HG03439 (cell line): ENCODE measurements around the gene MRPL49.
"Not testable (repeated sequence)": the region's sequence is repeated elsewhere in the genome, so short reads cannot be mapped to it uniquely, and the experiment has no call there.

Source experiments
- ATAC-seq: cut with Tn5 transposase; IDR thresholded peaks from one replicate; pipeline ENCODE4 v1.9.1; 2021; ENCODE audit warnings: mild to moderate bottlenecking, moderate library complexity; ENCODE audit not compliant: unreplicated experiment

MRPL49 gene

DNA sequence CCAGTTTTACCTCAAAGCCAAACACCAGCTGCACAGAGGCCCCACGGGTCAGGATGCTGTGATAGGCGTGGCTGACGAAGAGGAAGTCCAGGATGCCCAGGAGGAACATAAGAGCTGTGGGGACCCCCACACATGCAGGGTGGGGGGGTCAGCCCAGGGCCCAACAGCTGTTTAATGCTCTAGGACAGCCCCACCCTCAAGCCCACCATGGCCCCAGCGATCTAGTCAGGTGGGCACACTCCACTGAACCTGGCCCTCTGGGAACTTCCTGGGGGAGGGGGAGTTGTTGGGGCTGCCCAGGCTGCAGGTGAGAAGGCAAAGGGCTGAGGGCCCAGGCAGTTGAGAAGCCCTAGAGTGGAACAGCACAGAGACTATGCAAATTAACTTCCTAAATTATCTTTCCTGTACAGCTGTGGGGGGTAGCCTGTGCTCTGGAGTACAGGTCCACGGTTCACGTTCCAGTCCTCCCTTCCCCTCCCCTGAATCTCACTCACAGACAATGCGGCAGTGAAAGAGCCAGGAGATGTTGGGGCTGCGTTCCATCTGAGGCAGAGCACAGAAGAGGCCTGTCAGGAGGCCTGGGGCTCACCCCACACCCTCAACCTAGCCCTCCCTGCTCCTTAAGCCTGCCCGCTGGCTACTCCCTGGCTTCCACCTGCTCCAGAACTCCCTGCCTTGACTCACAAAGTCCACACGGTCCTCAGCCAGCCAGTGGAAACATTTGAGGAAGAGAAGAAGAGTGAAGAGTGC, 10.3 kb downstream of the MRPL49 start:
- ATAC-seq: no peak

- no peak for ATAC-seq
Observed at GRCh38 chr11:65132988-65133700, 11.0 kb downstream of the MRPL49 start.

DNA sequence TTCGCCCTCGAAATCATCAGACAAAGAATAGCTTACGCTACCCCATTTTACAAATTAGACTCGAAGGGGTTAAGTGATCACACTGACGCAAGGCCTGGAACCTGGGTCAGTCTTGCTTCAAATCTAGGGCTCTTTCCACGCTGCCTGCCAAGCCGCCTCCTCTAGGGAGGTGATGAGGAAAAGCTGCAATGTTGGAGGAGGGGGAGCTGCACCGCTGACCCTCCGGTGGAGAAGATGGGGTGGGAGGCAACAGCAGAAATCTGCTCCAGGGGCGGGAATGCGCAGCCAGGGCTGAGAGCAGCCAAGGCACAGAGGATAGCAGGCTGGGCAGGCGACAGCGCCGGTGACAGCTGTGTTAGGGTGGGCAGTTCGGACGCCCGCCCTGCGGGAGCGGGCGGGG, 11.6 kb downstream of the MRPL49 start:
- no peak for ATAC-seq

DNA sequence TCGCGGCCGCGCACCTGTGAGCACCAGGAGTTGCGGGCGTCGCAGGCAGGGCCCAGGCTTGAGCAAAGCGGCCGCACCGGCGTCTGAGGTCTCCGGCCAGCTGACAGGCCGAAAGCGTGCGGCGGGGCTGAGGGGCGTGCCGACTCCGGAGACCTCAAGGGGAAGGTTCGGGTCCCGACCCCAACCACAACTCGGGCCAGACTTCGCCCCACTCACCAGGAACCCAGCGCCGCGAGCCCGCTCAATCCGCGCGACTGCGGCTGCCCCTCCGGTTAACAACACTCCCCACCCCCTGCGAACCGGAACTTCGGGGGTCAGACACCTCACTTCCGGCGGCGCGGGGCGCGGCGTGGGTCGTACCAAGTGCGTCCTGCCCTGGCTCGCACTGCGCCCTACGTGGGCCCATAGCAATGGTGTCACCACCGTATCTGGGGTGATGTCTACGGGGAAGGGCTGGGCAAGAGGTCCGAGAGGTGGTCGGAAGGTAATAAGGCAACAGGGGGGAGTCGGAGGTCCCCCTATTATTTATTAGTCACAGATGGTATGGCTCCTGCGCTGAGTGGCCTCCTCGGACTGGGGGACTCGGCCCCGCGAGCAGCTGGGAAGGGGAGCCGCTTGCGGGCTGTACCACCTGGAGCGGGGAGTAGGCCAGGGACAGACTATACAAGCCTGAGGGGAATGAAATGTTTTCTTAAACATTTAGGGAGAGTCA, 12.3 kb downstream of the MRPL49 start, which contains the start of gene SYVN1:
Gene SYVN1, minus strand, starts transcription at position 280 of the 712 bp plus-strand sequence. CDS start 918 bp downstream, outside the sequence.
- peak; percentile 65 for ATAC-seq

DNA sequence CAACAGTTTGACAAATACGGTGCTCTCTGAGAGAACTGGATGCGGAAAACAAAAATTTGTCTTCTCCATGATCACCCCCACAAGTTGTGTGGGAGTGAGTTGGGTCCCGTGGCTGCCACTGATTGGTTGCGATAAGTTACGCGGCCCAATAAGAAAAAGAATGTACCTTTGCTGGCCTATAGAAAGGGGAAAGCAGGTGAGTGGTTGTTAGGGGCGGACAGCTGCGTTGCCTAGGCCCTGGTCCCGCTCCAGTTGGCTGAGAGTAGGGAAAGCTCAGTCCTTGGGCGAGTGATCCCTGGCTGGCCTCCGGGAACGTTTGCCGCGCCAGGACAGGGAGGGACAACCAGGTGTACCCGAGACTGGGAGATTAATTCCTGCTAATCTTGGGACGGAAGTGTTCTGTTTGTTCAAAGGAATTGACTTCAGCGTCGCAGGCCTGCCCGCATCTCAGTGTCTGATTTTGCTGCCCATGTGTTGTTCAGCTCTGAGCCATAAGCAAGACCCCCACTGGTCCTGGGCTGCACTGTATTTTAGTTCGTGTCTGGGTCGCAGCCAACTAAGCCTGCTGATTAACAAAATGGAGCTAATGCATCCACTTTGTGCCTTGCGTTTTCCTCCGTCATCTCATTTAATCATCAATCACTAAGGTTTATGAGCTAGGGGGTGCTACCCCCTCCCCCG, 13.0 kb downstream of the MRPL49 start:
- ATAC-seq: peak; percentile 56

- no peak for ATAC-seq
Observed at GRCh38 chr11:65135633-65136145, 13.6 kb downstream of the MRPL49 start.

DNA sequence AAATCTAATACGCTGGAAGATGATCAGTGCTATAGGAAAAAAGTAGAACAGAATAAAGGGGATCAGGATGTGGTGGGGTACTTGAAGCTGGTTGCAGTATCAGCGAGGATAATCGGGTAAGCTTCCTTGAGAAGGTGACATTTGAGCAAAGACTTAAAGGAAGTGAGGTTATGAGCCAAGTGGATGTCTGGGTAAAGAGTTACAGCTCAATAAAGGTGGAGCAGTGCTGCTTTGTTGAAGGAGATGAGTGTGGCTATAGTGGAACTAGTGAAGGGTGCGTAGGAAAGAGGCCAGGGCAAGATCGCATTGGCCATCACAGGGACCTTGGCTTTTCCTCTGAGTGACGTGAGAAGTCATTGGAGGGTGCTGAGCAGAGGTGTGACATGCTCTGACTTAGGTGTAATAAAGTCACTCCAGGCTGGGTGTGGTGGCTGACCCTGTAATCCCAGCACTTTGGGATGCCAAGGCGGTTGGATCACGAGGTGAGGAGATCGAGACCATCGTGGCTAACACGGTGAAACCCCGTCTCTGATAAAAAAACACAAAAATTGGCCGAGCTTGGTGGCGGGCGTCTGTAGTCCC, 14.5 kb downstream of the MRPL49 start:
- no peak for ATAC-seq

DNA sequence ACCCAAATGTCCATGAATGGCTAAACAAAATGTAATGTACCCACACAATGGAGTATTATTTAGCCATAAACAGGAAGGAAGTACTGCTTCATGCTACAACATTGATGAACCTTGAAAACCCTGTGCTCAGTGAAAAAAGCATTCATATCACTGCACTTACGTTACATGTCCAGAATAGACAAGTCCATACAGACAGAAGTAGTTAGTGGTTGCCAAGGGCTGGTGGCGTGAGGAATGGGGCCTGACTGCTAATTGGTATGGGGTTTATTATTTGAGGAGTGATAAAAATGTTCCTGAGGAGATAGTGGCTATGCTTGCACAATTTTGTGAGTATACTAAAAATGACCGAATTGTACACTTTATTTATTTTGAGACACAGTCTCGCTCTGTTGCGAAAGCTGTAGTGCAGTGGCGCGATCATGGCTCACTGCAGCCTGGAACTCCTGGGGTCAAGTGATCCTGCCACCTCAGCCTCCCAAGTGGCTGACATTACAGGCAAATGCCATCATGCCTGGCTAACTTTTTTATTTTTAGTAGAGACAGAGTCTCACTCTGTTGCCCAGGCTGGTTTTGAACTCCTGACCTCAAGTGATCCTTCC, 19.9 kb downstream of the MRPL49 start:
- no peak for ATAC-seq

DNA sequence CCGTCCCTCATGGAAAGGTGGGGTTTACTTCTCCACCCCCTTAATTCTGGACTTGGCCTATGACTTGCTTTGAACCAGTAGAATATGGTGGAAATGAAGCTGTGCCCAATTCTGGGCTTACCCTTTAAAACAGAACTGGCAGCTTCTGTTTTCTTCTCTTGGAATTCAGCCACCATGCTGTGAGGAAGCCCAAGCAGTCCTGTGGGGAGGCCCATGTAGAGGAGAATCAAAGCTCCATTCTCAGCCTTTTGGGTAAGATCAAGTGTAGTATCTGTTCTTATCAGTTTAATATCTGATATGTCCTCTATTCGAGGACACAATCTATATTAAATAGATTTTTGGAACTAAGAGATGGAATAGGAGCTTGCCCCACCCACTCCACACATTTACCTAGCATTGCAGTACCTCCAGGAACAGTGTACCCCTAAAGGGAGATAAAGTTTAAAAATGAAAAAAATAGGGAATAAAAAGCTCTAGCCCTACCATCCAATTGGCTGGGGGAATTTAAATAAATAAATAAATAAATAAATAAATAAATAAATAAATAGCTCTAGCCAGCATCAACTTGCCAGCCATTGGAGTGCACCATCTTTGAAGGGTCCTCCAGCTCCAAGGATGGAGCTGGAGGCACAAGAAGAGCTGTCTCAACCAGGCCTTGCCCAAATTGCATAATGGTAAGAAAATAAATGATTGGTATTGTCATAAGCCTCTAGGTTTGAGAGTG, 25.4 kb downstream of the MRPL49 start:
- ATAC-seq: no peak

GRCh38 chr11:65148657-65149056, 26.5 kb downstream of the MRPL49 start:
- no peak for ATAC-seq

GRCh38 chr11:65150131-65150508, 28.0 kb downstream of the MRPL49 start:
- not testable (repeated sequence) for ATAC-seq

DNA sequence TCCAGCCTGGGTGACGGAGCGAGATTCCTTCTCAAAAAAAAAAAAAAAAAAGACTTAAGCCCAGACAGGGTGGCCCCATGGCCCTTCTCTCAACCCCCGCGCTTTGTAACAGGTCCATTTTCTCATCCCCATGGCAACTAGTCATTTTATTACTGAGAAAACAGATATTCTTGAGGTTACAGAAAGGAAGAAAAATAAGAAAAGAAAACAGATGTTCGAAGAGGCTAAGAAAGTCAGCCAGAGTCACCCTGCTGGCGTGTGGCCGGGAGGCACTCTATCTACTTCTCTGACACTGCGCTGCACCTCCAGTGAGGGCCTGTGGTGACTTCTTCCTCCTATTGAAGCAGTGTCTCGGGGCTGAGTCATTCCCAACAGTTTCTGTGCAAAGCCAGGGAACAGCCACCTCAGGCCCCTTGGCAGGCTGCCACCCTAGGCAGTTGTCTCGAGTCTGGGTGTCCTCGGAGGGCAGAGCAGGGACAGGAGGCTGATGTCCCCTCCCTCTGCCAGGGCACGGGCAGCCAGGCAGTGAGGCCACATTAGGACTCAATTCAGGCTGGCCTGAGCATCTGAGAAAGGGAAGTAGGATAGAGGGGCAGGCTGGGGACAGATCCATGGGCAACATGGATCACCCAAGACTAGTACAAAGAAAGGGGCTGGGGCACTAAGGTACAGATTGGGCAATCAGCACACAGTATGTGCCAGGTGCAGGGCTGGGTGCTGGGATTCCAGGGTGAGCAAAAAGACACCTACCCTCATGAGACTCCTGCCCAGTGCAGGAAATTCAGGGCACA, 28.6 kb downstream of the MRPL49 start:
- no peak for ATAC-seq

GRCh38 chr11:65151331-65151899, 29.3 kb downstream of the MRPL49 start:
- ATAC-seq: no peak

GRCh38 chr11:65152122-65152521, 30.0 kb downstream of the MRPL49 start:
- no peak for ATAC-seq

- no peak for ATAC-seq
Observed at GRCh38 chr11:65156256-65156655, 34.1 kb downstream of the MRPL49 start.

DNA sequence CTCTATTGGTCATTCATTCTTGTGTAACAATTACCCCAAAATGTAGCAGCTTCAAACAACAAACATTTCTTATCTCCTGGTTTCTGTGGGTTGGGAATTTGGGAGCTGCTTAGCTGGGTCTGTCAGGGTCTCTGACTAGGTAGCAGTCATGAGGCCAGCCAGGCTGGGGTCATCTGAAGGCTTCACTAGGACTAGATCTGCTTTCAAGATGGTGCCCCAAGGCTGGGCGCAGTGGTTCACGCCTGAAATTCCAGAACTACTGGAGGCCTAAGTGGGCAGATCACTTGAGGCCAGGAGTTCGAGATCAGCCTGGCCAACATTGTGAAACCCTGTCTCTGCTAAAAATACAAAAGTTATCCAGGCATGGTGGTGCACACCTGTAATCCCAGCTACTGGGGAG, 34.8 kb downstream of the MRPL49 start:
- no peak for ATAC-seq

DNA sequence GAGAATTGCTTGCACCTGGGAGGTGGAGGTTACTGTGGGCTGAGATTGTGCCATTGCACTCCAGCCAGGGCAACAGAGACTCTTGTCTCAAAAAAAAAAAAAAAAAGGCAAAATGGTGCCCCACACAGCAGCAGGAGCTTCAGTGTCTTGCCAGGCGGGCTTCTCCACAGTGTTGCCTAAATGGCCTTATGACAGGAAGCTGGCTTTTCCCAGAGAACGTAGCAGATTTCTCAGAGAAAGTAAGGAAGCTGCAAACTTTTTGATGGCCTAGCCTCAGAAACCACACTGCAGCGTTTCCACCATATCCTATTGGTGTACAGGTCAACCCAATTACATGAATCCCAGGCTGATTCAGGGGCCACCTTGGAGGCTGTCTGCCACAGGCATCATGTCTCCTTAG, 35.2 kb downstream of the MRPL49 start:
- ATAC-seq: no peak

GRCh38 chr11:65159012-65159411, 36.9 kb downstream of the MRPL49 start:
- peak; percentile 89 for ATAC-seq
